ENCODE measurements around the gene SKA2.
"Not testable (repeated sequence)": the region's sequence is repeated elsewhere in the genome, so short reads cannot be mapped to it uniquely, and the experiment has no call there.

The SKA2 gene

DNA sequence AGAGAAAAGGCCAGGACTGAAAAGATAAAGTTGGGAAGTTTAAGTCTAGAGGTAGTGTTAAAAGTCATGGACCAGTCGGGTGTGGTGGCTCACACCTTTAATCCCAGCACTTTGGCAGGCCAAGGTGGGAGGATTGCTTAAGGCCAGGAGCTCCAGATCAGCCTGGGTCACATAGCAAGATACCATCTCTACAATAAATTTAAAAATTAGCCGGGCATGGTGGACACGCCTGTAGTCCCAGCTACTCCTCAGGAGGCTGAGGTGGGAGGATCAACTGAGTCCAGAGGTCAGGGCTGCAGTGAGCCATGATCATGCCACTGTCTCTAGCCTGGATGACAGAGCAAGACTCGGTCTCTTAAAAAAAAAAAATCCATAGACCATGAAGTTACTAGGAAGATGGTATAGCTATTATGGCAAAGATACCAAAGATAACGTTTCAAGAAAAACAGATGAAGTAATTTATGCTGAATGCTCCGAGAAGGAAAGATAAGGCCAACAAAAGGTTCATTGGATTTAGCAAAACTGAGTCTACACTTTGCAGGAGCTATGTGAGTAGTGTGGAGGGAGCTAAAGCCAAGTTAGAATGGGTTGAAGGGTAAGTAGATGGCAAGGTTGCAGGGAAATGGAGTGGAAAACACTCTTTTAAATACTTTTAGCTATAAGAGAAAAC, 60.0 kb downstream of the SKA2 start:
- no peak for DNase-seq

DNA sequence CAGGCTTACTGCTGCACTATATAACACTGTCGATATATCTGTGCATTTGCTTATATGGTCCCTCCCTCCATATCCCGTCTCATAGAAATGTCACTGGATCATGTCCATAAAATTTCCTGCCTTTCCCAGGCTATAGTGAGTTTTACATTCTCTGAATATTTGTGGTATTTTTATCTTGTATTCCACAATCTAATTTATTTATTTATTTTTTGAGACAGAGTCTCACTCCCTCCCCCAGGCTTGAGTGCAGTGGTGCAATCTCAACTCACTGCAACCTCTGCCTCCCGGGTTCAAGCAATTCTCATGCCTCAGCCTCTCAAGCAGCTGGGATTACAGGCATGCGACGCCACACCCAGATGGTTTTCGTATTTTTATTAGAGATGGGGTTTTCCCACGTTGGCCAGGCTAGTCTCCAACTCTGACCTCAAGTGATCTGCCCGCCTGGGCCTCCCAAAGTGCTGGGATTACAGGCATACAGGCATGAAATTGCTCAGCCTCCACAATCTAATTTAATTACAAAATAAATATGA, 61.2 kb downstream of the SKA2 start:
- DNase-seq, result no peak

DNA sequence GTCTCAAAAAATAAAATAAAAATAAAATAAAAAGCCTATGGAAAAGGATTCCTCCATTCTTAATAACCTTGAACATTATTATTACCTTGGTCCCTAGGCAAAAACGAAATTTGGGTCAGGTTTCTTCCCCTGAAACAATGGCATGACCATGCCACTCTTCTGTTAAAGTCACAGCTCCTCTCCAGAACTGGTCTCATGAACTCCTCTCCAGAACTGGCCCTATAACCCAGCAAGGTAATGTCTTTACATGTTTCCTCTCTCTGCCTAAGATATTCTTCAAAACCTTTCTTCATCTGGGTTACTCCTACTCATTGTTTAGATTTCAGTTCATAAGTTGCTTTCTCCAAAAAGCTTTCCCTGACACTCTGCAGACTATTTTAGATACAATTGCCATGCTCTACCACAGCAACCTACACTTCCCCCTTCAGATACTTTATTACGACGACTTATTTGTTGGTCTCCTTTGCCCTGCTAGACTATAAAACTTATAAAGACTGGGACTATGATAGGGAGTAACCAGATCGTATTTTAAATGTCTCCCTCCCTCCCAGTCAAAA, 61.8 kb downstream of the SKA2 start:
- no peak for DNase-seq

DNA sequence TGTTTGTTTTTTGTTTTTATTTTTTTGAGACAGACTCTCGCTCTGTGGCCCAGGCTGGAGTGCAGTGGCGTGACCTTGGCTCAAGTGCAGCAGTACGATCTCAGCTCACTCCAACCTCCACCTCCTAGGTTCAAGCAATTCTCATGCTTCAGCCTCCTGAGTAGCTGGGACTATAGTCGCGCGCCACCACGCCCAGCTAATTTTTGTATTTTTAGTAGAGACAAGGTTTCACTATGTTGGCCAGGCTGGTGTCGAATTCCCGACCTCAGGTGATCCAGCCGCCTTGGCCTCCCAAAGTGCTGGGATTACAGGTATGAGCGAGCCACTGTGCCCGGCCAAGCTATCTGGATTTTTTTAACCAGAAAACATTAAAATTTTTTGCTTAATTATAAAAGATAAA, 64.4 kb downstream of the SKA2 start:
- not testable (repeated sequence) for DNase-seq

DNA sequence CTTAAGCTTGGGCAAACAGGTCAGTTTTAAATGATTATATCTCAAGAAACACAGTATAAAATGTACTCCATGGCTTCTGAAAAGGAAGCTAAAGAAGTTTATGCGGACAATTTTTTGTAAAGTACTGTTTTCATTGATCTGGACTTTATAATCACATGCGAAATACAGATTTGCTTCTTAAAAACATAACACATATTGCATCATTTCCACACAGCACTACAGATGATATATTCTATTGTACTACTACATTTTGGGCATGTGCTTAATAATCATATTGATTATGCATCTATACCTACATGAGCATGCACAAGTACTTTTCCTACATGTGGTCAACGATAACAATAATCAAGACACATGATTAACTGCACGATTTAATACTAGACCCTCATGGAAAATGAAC, 70.8 kb downstream of the SKA2 start:
- no peak for DNase-seq

- no peak for DNase-seq
These were observed 80.5 kb downstream of the SKA2 start for GRCh38 chr17:59074494-59074893.

GRCh38 chr17:59073972-59074371, 81.0 kb downstream of the SKA2 start:
- no peak for DNase-seq

- no peak for DNase-seq
These were observed 85.1 kb downstream of the SKA2 start for GRCh38 chr17:59069856-59070255.

DNA sequence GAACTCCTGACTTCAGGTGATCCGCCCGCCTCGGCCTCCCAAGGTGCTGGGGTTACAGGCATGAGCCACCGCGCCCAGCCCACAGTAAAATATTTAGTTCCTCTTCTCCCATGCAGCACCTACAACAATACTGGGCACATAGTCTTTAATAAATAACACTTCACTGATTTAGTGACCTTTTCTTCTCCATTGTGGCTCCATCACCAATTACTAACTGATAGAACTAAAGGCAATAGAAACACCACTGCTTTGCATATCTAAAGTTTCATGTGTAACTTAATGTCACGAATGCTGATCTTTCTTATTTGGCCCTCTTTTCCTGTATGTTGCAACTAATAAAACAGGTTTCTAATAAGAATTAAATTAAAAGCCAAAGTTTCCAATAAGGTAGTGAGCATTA, 87.2 kb downstream of the SKA2 start:
- no peak for DNase-seq

- no peak for DNase-seq
These were observed 87.6 kb downstream of the SKA2 start for GRCh38 chr17:59067340-59067739.

DNA sequence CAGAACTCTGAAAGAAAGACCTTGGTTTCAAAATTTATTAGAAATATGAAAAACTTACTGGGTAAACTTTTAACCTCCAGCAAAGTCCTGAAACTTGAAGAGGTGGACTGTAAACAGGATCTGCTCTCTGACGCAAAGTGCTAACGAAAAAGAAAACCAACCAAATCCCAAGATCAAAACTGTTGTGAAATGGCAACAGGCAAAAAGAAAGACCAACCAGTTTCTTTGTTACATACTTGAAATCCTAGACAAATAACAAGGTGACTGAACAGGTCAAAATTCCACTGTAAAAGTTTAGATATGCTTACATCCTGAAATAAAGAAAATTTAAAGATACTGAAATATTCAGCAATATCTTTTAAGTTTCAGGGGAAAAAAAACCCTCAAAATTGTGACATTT, 92.5 kb downstream of the SKA2 start:
- DNase-seq, result no peak
